Endometrial microvascular endothelial cells (primary cell): Measurements from ENCODE around the gene FATE1. TPM values are rescaled to one million over a fixed set of nuclear protein-coding genes. Genes with fewer than 3 reads are reported as not detected.

Experiments used
- in situ Hi-C: cut with HindIII; loops from 2 replicates; pipeline ENCODE4 v1.10.0; 2017; ENCODE audit warnings: low sequenced_read_pairs, low pct_unique_long_range_greater_than_20kb; ENCODE audit errors: inconsistent ontology term
- total RNA-seq: library from RNA; depleted of rRNA; stranded (reverse); fragments of >200 nt; gene quantifications from one replicate; pipeline ENCODE4 v1.2.3, GENCODE V29; 2015; ENCODE audit errors: inconsistent ontology term

Gene FATE1
- total RNA-seq, 1 donor from 2014 or later = not detected

GRCh38 chrX:151734446-151734845 is 18.6 kb downstream of the FATE1 start, which contains the start of gene CNGA2:
Gene CNGA2 (plus strand): TSS chrX:151734746. CDS start chrX:151738484, 3,738 bp downstream.
- in situ Hi-C loops = loop anchor here (25.0 kb wide), 1 partner anchor 903 kb away; the partner anchor contains the start of gene GABRQ

- in situ Hi-C loops = loop anchor here (25.0 kb wide), 1 partner anchor 902 kb away; the partner anchor contains the start of gene GABRQ
Observed at GRCh38 chrX:151735219-151735618, 19.4 kb downstream of the FATE1 start.

DNA sequence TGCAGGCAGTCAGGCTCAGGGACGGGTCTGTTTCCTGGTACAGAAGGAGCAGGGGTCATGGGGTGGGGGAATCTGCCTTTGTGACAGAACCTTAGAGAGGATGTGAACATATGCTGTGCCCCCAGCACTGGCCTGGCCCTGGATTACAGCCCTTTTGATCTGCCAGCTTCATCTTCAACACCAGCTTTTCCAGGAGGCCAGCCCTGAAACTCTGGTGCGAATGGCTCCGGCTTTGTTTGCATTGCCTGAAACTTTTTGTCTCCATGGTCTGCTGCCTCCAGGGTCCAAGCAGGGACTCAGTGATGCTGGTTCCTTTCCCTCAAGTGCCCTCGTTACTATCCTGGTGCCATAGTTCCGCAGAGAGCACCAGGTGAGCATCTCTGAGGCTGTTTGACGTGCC is 20.9 kb downstream of the FATE1 start:
- in situ Hi-C loops = loop anchor here (25.0 kb wide), 1 partner anchor 901 kb away; the partner anchor contains the start of gene GABRQ

DNA sequence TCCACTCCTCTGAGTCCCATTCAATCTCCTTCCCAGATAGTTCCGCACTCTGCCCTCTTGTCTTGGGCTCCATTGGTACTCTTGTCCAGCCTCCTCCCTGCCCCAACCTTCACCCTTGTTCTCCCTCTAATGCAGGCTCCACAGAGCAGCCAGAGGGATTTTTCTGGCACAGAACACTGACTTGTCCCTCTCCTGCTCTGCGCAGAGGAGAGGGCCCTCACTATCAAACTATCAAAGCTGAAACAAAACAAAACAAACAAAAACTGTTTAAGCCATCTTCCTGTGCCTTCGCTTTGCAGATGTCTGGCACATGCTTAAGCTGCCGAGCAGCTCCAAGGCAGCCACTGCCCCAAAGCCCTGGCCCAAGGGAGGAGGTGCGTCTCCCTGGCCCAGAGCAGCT is 21.7 kb downstream of the FATE1 start:
- in situ Hi-C loops = loop anchor here (25.0 kb wide), 1 partner anchor 900 kb away; the partner anchor contains the start of gene GABRQ

DNA sequence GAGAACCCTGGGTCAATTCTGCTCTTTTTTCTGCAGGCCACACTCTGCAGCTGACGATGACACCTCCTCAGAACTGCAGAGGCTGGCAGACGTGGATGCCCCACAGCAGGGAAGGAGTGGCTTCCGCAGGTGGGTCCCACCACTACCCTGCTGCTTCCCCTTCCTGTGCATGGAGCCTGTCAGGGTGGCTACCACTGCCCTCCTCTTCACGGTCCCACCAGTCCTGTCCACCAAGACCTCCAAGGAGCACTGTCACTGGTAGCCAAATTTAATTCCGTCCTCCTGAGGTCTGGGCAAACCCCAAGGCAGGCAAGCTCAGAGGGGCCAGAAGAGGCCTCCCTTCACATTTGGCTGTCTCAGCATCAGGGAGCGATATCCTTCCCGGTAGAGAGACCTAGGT is 22.9 kb downstream of the FATE1 start:
- in situ Hi-C loops = loop anchor here (25.0 kb wide), 1 partner anchor 899 kb away; the partner anchor contains the start of gene GABRQ

DNA sequence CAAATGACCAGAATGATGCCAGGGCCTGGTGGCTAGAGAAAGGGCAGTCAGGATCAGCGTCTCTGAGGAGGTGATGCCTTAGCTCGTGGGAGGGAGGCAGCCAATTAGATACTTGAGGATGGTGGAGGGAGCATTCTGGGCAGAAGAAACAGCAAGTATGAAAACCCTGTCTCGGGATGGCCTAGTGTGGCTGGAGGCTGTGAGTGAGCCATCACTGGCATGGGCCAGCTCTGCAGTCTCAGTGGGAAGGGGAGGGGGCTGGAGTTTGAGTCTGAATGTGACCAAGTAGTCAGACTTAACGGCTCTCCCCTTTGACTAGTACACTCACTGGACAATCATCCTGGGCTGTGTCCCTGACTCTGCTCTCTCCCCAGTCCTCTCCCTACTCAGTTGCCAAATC is 25.8 kb downstream of the FATE1 start:
- in situ Hi-C loops = loop anchor here (25.0 kb wide), 1 partner anchor 896 kb away; the partner anchor contains the start of gene GABRQ

DNA sequence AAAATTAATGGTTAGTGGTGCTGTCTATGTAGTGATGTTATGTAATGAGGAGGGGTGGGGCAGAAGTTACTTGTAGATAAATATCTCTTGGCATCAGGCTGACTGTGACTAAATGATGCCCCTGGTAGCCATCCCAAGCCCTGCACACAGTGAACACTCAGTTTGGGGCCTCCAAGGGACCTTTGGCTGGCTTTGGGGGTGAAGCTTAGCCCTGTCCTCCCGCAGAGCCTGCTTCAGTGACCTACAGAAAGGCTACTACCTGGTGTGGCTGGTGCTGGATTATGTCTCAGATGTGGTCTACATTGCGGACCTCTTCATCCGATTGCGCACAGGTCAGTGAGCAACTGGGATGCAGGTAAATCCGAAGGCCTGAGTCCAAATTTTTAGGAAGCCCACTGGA is 26.5 kb downstream of the FATE1 start:
- in situ Hi-C loops = loop anchor here (25.0 kb wide), 1 partner anchor 895 kb away; the partner anchor contains the start of gene GABRQ

- in situ Hi-C loops = loop anchor here (25.0 kb wide), 1 partner anchor 893 kb away; the partner anchor contains the start of gene GABRQ
Observed at GRCh38 chrX:151743651-151744470, 28.0 kb downstream of the FATE1 start.

GRCh38 chrX:151745651-151746050 is 29.8 kb downstream of the FATE1 start:
- in situ Hi-C loops = loop anchor here (25.0 kb wide), 1 partner anchor 892 kb away; the partner anchor contains the start of gene GABRQ

- in situ Hi-C loops = loop anchor here (25.0 kb wide), 1 partner anchor 891 kb away; the partner anchor contains the start of gene GABRQ
Observed at GRCh38 chrX:151746502-151746901, 30.7 kb downstream of the FATE1 start.

GRCh38 chrX:151750511-151750910 is 34.7 kb downstream of the FATE1 start:
- in situ Hi-C loops = no loop called here

DNA sequence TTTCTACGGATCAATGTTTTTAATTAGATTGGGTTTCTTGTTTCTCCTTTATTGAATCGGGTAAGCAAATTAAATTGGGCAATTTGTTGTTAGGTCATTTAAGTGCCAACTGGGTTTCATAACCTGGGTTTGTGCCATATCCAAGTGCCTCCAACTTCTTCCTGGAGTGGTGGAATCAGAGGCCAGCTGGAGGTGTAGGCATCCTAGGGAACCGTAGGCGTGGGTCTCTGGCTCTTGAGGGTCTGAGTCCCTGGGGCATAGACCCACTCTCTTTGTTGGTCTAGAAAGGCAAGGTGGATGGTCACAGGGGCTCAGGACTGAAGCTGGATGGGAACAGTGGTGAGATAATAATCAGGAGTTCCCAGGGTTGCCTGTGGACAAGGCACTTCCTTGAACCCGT is 37.0 kb downstream of the FATE1 start:
- in situ Hi-C loops = no loop called here

GRCh38 chrX:151753313-151754046 is 37.6 kb downstream of the FATE1 start:
- in situ Hi-C loops = no loop called here

GRCh38 chrX:151754047-151754429 is 38.2 kb downstream of the FATE1 start:
- in situ Hi-C loops = no loop called here

- in situ Hi-C loops = no loop called here
Observed at GRCh38 chrX:151754641-151755215, 38.9 kb downstream of the FATE1 start.

DNA sequence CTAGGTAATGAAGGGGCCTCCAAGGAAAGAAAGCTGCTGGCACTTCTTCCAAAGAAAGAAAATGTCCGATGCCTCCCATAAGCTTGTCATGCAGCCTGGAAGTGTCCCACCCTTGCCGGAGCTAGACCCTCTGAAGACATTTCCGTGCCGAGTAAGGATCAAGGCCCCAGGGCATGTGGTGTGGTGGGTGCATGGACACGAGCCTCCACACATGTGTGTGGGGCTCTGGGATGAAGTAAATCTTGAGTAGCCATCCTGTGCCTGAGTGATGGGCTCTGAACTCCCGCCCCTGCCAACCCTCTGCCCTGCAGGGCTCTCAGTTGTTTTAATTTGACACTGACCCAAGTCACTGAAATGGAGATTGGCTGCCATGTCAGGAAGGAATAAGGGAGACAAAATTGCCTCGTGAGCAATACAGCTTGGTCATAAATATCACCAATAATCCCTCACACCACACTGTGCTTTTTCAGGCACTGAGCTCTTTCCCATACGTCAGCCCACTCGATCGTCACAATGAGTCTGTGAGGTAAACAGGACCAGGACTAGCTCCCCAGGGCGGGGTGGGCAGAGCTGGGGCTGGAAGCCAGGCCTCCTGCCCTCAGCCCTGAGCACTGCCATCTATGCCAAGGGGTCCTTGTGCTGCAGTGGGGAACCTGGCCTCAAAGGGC is 43.3 kb downstream of the FATE1 start:
- in situ Hi-C loops = no loop called here

GRCh38 chrX:151762802-151763201 is 47.0 kb downstream of the FATE1 start:
- in situ Hi-C loops = no loop called here

- in situ Hi-C loops = no loop called here
Observed at GRCh38 chrX:151763711-151764110, 47.9 kb downstream of the FATE1 start.
